GM12801 (cell line): ENCODE results near the gene TANC1.

Source experiments
- CTCF ChIP-seq: IDR thresholded peaks from one replicate; pipeline ENCODE4 v1.5.1; 2011; ENCODE audit warnings: control low read depth; ENCODE audit not compliant: insufficient read length; ENCODE audit errors: extremely low read depth

The TANC1 gene

GRCh38 chr2:159226059-159226461 lies 257.6 kb downstream of the TANC1 start:
- TF ChIP-seq CTCF, result no peak

GRCh38 chr2:159226608-159227385 lies 258.4 kb downstream of the TANC1 start:
- no peak for TF ChIP-seq CTCF

GRCh38 chr2:159227467-159227866 lies 259.0 kb downstream of the TANC1 start:
- no peak for TF ChIP-seq CTCF

- no peak for TF ChIP-seq CTCF
These were observed 259.7 kb downstream of the TANC1 start for GRCh38 chr2:159228081-159228581.

- TF ChIP-seq CTCF, result no peak
These were observed 261.2 kb downstream of the TANC1 start for GRCh38 chr2:159229476-159230144.

GRCh38 chr2:159230145-159230877 lies 261.9 kb downstream of the TANC1 start:
- no peak for TF ChIP-seq CTCF
